ENCODE data around the gene ZNF618. TPM values are rescaled to one million over a fixed set of nuclear protein-coding genes. Genes with fewer than 3 reads are reported as not detected.

ZNF618 gene
- total and polyA plus RNA-seq, 2 experiments from 2014 or later = 12.1 to 22.1 TPM

DNA sequence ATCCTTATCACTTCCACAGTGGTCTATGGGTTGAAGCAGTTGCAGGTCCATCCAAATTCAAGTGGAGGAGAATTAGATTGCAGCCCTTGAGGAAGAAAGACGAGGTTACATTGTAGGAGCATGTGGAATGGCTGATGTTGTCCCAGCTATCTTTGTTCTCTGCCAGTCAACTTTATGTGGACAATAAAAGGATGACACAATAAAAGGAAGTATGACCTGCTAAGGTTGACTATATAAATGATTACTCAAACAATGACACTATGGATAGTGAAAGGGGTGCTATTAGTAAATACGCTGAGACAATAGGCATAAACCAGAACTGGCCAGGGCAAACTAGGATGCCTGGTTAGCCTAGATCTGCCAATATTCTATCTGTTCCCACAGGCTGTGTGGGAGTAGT, 12.8 kb upstream of the ZNF618 start:
- H3K79me2 ChIP-seq (replicated peaks; ENCODE audit: insufficient read depth) = no peaks in the 10 kb centered on the region
- peaks cover 6% of the 10 kb centered on the region for H3K4me1 Mint-ChIP-seq
- peaks cover 2% of the 10 kb centered on the region for H3K27me3 Mint-ChIP-seq (ENCODE audit: insufficient read depth, low read depth, poor library complexity)
- H3K4me2 ChIP-seq = no peak overlapping the region
- H3K4me1 ChIP-seq (ENCODE audit: insufficient read depth) = peaks cover 5% of the 10 kb centered on the region
- H3K27me3 ChIP-seq (ENCODE audit: insufficient read depth) = no peaks in the 10 kb centered on the region
- H3K9me3 Mint-ChIP-seq = no peaks in the 10 kb centered on the region
- H2AFZ ChIP-seq = no peak overlapping the region
- no peak for TF ChIP-seq STAT1 (IDR thresholded peaks at IDR 0.05; ENCODE audit: unreplicated experiment)
- TF ChIP-seq ZNF331 (CRISPR knock-in tag; IDR thresholded peaks at IDR 0.05; ENCODE audit: low read depth) = no peak
- TF ChIP-seq EZH2phosphoT487 (IDR thresholded peaks at IDR 0.05; ENCODE audit: unreplicated experiment) = no peak
- TF ChIP-seq JUNB (IDR thresholded peaks at IDR 0.05; ENCODE audit: unreplicated experiment) = no peak
- no peak for TF ChIP-seq CREB1 (CRISPR knock-in tag; IDR thresholded peaks at IDR 0.05; ENCODE audit: low read depth)
- TF ChIP-seq, protein P1, sequence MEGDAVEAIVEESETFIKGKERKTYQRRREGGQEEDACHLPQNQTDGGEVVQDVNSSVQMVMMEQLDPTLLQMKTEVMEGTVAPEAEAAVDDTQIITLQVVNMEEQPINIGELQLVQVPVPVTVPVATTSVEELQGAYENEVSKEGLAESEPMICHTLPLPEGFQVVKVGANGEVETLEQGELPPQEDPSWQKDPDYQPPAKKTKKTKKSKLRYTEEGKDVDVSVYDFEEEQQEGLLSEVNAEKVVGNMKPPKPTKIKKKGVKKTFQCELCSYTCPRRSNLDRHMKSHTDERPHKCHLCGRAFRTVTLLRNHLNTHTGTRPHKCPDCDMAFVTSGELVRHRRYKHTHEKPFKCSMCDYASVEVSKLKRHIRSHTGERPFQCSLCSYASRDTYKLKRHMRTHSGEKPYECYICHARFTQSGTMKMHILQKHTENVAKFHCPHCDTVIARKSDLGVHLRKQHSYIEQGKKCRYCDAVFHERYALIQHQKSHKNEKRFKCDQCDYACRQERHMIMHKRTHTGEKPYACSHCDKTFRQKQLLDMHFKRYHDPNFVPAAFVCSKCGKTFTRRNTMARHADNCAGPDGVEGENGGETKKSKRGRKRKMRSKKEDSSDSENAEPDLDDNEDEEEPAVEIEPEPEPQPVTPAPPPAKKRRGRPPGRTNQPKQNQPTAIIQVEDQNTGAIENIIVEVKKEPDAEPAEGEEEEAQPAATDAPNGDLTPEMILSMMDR (conservative IDR thresholded peaks at IDR 0.05; ENCODE audit: low read depth in 2 of 2) = no peak
- TF ChIP-seq, protein P2, sequence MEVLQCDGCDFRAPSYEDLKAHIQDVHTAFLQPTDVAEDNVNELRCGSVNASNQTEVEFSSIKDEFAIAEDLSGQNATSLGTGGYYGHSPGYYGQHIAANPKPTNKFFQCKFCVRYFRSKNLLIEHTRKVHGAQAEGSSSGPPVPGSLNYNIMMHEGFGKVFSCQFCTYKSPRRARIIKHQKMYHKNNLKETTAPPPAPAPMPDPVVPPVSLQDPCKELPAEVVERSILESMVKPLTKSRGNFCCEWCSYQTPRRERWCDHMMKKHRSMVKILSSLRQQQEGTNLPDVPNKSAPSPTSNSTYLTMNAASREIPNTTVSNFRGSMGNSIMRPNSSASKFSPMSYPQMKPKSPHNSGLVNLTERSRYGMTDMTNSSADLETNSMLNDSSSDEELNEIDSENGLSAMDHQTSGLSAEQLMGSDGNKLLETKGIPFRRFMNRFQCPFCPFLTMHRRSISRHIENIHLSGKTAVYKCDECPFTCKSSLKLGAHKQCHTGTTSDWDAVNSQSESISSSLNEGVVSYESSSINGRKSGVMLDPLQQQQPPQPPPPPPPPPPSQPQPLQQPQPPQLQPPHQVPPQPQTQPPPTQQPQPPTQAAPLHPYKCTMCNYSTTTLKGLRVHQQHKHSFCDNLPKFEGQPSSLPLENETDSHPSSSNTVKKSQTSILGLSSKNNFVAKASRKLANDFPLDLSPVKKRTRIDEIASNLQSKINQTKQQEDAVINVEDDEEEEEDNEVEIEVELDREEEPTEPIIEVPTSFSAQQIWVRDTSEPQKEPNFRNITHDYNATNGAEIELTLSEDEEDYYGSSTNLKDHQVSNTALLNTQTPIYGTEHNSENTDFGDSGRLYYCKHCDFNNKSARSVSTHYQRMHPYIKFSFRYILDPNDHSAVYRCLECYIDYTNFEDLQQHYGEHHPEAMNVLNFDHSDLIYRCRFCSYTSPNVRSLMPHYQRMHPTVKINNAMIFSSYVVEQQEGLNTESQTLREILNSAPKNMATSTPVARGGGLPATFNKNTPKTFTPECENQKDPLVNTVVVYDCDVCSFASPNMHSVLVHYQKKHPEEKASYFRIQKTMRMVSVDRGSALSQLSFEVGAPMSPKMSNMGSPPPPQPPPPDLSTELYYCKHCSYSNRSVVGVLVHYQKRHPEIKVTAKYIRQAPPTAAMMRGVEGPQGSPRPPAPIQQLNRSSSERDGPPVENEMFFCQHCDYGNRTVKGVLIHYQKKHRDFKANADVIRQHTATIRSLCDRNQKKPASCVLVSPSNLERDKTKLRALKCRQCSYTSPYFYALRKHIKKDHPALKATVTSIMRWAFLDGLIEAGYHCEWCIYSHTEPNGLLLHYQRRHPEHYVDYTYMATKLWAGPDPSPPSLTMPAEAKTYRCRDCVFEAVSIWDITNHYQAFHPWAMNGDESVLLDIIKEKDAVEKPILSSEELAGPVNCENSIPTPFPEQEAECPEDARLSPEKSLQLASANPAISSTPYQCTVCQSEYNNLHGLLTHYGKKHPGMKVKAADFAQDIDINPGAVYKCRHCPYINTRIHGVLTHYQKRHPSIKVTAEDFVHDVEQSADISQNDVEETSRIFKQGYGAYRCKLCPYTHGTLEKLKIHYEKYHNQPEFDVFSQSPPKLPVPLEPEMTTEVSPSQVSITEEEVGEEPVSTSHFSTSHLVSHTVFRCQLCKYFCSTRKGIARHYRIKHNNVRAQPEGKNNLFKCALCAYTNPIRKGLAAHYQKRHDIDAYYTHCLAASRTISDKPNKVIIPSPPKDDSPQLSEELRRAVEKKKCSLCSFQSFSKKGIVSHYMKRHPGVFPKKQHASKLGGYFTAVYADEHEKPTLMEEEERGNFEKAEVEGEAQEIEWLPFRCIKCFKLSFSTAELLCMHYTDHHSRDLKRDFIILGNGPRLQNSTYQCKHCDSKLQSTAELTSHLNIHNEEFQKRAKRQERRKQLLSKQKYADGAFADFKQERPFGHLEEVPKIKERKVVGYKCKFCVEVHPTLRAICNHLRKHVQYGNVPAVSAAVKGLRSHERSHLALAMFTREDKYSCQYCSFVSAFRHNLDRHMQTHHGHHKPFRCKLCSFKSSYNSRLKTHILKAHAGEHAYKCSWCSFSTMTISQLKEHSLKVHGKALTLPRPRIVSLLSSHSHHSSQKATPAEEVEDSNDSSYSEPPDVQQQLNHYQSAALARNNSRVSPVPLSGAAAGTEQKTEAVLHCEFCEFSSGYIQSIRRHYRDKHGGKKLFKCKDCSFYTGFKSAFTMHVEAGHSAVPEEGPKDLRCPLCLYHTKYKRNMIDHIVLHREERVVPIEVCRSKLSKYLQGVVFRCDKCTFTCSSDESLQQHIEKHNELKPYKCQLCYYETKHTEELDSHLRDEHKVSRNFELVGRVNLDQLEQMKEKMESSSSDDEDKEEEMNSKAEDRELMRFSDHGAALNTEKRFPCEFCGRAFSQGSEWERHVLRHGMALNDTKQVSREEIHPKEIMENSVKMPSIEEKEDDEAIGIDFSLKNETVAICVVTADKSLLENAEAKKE (CRISPR knock-in tag; IDR thresholded peaks at IDR 0.05) = no peak
- TF ChIP-seq POLR2AphosphoS5 (IDR thresholded peaks at IDR 0.05; ENCODE audit: low read depth) = no peak
- no peak for TF ChIP-seq EZH2 (IDR thresholded peaks at IDR 0.05; ENCODE audit: low read depth, unreplicated experiment)
- TF ChIP-seq, protein P3, sequence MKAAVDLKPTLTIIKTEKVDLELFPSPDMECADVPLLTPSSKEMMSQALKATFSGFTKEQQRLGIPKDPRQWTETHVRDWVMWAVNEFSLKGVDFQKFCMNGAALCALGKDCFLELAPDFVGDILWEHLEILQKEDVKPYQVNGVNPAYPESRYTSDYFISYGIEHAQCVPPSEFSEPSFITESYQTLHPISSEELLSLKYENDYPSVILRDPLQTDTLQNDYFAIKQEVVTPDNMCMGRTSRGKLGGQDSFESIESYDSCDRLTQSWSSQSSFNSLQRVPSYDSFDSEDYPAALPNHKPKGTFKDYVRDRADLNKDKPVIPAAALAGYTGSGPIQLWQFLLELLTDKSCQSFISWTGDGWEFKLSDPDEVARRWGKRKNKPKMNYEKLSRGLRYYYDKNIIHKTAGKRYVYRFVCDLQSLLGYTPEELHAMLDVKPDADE (IDR thresholded peaks at IDR 0.05) = no peak
- no peak for TF ChIP-seq NANOG (IDR thresholded peaks at IDR 0.05; ENCODE audit: borderline replicate concordance)
- TF ChIP-seq ZNF114 (CRISPR knock-in tag; IDR thresholded peaks at IDR 0.05) = no peak
- TF ChIP-seq, protein P4, sequence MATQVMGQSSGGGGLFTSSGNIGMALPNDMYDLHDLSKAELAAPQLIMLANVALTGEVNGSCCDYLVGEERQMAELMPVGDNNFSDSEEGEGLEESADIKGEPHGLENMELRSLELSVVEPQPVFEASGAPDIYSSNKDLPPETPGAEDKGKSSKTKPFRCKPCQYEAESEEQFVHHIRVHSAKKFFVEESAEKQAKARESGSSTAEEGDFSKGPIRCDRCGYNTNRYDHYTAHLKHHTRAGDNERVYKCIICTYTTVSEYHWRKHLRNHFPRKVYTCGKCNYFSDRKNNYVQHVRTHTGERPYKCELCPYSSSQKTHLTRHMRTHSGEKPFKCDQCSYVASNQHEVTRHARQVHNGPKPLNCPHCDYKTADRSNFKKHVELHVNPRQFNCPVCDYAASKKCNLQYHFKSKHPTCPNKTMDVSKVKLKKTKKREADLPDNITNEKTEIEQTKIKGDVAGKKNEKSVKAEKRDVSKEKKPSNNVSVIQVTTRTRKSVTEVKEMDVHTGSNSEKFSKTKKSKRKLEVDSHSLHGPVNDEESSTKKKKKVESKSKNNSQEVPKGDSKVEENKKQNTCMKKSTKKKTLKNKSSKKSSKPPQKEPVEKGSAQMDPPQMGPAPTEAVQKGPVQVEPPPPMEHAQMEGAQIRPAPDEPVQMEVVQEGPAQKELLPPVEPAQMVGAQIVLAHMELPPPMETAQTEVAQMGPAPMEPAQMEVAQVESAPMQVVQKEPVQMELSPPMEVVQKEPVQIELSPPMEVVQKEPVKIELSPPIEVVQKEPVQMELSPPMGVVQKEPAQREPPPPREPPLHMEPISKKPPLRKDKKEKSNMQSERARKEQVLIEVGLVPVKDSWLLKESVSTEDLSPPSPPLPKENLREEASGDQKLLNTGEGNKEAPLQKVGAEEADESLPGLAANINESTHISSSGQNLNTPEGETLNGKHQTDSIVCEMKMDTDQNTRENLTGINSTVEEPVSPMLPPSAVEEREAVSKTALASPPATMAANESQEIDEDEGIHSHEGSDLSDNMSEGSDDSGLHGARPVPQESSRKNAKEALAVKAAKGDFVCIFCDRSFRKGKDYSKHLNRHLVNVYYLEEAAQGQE (IDR thresholded peaks at IDR 0.05; ENCODE audit: unreplicated experiment) = no peak
- no peak overlapping the region for H3K27ac Mint-ChIP-seq
- H3K9me2 ChIP-seq (ENCODE audit: insufficient read depth) = no peaks in the 10 kb centered on the region
- no peaks in the 10 kb centered on the region for H3K36me3 Mint-ChIP-seq (ENCODE audit: low read depth)
- H3K27ac ChIP-seq (ENCODE audit: low read depth) = no peak overlapping the region
- no peak overlapping the region for H3K4me3 ChIP-seq
- H3K36me3 ChIP-seq (ENCODE audit: insufficient read depth) = no peaks in the 10 kb centered on the region
- DNase-seq (ENCODE audit: low spot score) (no peak), ATAC-seq (no peak)
- H3K4me3 Mint-ChIP-seq = no peak overlapping the region
- no peaks in the 10 kb centered on the region for H3F3A ChIP-seq (replicated peaks; ENCODE audit: low read depth)
- H4K20me1 ChIP-seq (replicated peaks; ENCODE audit: insufficient read depth) = no peaks in the 10 kb centered on the region
